Stimulated activated naive CD4-positive, alpha-beta T cell (primary cell): ENCODE data around the gene ACER3.
"Not testable (repeated sequence)": the region's sequence is repeated elsewhere in the genome, so short reads cannot be mapped to it uniquely, and the experiment has no call there.

Source experiments
- DNase-seq, 6 experiments: peaks; one replicate each; lab custom pipeline; 2025; lab: John Stamatoyannopoulos, UW

The ACER3 gene

GRCh38 chr11:76836613-76837291 lies 24.0 kb upstream of the ACER3 start:
- DNase-seq = no peak

- no peak for DNase-seq
These were observed 22.7 kb upstream of the ACER3 start for GRCh38 chr11:76837696-76838677.

GRCh38 chr11:76838678-76839068 lies 22.0 kb upstream of the ACER3 start:
- no peak for DNase-seq

GRCh38 chr11:76839311-76839710 lies 21.4 kb upstream of the ACER3 start:
- no peak for DNase-seq

- DNase-seq = no peak
These were observed 18.7 kb upstream of the ACER3 start for GRCh38 chr11:76841923-76842452.

- no peak for DNase-seq
These were observed 16.8 kb upstream of the ACER3 start for GRCh38 chr11:76843907-76844306.

GRCh38 chr11:76844511-76844910 lies 16.2 kb upstream of the ACER3 start:
- no peak for DNase-seq

- DNase-seq = no peak
These were observed 15.6 kb upstream of the ACER3 start for GRCh38 chr11:76845069-76845468.

- DNase-seq = no peak
These were observed 14.3 kb upstream of the ACER3 start for GRCh38 chr11:76846441-76846840.

GRCh38 chr11:76849376-76849775 lies 11.3 kb upstream of the ACER3 start:
- no peak for DNase-seq

GRCh38 chr11:76850130-76850529 lies 10.6 kb upstream of the ACER3 start:
- DNase-seq = no peak

- no peak for DNase-seq
These were observed 9.9 kb upstream of the ACER3 start for GRCh38 chr11:76850815-76851214.

- no peak for DNase-seq
These were observed 6.0 kb upstream of the ACER3 start for GRCh38 chr11:76854709-76855108.

- not testable (repeated sequence) for DNase-seq
These were observed 5.0 kb upstream of the ACER3 start for GRCh38 chr11:76855670-76856069.

- DNase-seq = no peak
These were observed 4.6 kb upstream of the ACER3 start for GRCh38 chr11:76856106-76856505.

- DNase-seq = no peak
These were observed 4.1 kb upstream of the ACER3 start for GRCh38 chr11:76856571-76856970.

GRCh38 chr11:76857781-76858410 lies 2.8 kb upstream of the ACER3 start:
- DNase-seq = no peak

GRCh38 chr11:76859708-76860227 lies 950 bp upstream of the ACER3 start:
- DNase-seq = no peak

GRCh38 chr11:76861490-76861953 lies 804 bp downstream of the ACER3 start:
- peak in 1 of 6 experiments; percentile 38 for DNase-seq

- not testable (repeated sequence) for DNase-seq
These were observed 2.1 kb downstream of the ACER3 start for GRCh38 chr11:76862794-76863193.

- no peak for DNase-seq
These were observed 2.6 kb downstream of the ACER3 start for GRCh38 chr11:76863196-76863777.
